Peyer's patch (tissue), 4 donors: Measurements from ENCODE around the gene SUPT20H. TPM values are rescaled to one million over a fixed set of nuclear protein-coding genes. Genes with fewer than 3 reads are reported as not detected.
"Not testable (repeated sequence)": the region's sequence is repeated elsewhere in the genome, so short reads cannot be mapped to it uniquely, and the experiment has no call there.

Experiments used
- DNase-seq, 3 donors: peaks; one replicate each; pipeline ENCODE4 v3.0.0-alpha.2; 2017 to 2019
- H3K27ac ChIP-seq, 4 donors: fragments of 200-600 bp; sonication (generic); one replicate each; pipeline ENCODE4 v1.5.1; 2016 to 2019
- H3K27me3 ChIP-seq, 2 donors: fragments of 200-600 bp; sonication (generic); one replicate each; pipeline ENCODE4 v1.5.1; 2019
- H3K36me3 ChIP-seq, 3 donors: fragments of 200-600 bp; sonication (generic); one replicate each; pipeline ENCODE4 v1.5.1; 2016 to 2019
- H3K4me1 ChIP-seq, 4 donors: fragments of 200-600 bp; sonication (generic); one replicate each; pipeline ENCODE4 v1.5.1; 2016 to 2019
- H3K4me3 ChIP-seq, 4 donors: fragments of 200-600 bp; sonication (generic); 1 replicate in 3 of 4; 2 replicates in 1 of 4; pipeline ENCODE4 v1.5.1; 2016 to 2019; ENCODE audit warnings: mild to moderate bottlenecking in 1 of 4
- H3K9me3 ChIP-seq, 4 donors: fragments of 200-600 bp; sonication (generic); one replicate each; pipeline ENCODE4 v1.5.1; 2016 to 2019; ENCODE audit warnings: mild to moderate bottlenecking in 1 of 4
- POLR2A ChIP-seq, 2 donors: fragments of 450-650 bp; IDR thresholded peaks; one replicate each; pipeline ENCODE4 v1.5.1; 2017; ENCODE audit warnings: antibody characterized with exemption in 2 of 2, mild to moderate bottlenecking in 2 of 2, moderate library complexity in 2 of 2
- total RNA-seq, 4 donors: library from RNA; depleted of rRNA; stranded (reverse); fragments of >200 nt; gene quantifications; one replicate each; pipeline ENCODE4 v1.1.0, GENCODE V29; 2016
- TF ChIP-seq, protein P1 (sequence below), 6 experiments: fragments of 450-650 bp in 4 of 6; fragments of 200-600 bp in 2 of 6; sonication (generic) in 1 of 6; IDR thresholded peaks; one replicate each; pipeline ENCODE4 v1.5.1; 2017 to 2019; ENCODE audit warnings: antibody characterized with exemption in 6 of 6, mild to moderate bottlenecking in 3 of 6, moderate library complexity in 1 of 6

The SUPT20H gene
- total RNA-seq, 4 donors from 2014 or later = 46.1 to 81.7 (median 61.7) TPM

DNA sequence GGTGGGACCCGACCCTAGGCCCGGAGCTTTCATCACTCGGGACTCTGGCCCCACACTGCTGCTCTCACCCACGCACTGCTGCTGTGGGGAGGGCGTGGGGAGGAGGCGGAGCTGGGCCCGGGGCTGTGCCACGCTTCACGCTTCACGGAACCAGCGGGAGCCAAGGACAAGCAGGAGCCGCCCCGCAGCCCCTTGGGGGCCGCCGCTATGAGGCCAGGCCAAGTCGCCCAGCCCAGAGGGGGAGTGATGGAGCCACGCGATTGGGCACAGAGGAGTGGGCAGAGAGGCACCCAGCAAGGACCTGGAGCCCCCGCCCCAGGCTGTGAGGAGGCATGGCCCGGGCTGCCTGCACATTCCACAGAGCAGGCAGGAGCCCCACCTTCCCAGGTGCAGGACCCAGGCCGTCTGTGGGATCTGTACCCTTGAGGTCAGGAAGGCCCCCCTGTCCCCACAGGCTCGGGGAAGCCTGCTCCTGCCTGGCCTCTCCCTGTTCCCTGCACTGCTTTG lies 10.2 kb upstream of the SUPT20H start:
- no peaks in the 10 kb centered on the region for H3K27me3 ChIP-seq
- no peaks in the 10 kb centered on the region for H3K9me3 ChIP-seq
- TF ChIP-seq, protein P1, sequence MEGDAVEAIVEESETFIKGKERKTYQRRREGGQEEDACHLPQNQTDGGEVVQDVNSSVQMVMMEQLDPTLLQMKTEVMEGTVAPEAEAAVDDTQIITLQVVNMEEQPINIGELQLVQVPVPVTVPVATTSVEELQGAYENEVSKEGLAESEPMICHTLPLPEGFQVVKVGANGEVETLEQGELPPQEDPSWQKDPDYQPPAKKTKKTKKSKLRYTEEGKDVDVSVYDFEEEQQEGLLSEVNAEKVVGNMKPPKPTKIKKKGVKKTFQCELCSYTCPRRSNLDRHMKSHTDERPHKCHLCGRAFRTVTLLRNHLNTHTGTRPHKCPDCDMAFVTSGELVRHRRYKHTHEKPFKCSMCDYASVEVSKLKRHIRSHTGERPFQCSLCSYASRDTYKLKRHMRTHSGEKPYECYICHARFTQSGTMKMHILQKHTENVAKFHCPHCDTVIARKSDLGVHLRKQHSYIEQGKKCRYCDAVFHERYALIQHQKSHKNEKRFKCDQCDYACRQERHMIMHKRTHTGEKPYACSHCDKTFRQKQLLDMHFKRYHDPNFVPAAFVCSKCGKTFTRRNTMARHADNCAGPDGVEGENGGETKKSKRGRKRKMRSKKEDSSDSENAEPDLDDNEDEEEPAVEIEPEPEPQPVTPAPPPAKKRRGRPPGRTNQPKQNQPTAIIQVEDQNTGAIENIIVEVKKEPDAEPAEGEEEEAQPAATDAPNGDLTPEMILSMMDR (IDR thresholded peaks at IDR 0.05) = no peak
- TF ChIP-seq POLR2A (IDR thresholded peaks at IDR 0.05) = no peak
- no peaks in the 10 kb centered on the region for H3K4me1 ChIP-seq
- no peak overlapping the region for H3K4me3 ChIP-seq
- DNase-seq = no peak
- H3K36me3 ChIP-seq = no peaks in the 10 kb centered on the region
- no peak overlapping the region for H3K27ac ChIP-seq

DNA sequence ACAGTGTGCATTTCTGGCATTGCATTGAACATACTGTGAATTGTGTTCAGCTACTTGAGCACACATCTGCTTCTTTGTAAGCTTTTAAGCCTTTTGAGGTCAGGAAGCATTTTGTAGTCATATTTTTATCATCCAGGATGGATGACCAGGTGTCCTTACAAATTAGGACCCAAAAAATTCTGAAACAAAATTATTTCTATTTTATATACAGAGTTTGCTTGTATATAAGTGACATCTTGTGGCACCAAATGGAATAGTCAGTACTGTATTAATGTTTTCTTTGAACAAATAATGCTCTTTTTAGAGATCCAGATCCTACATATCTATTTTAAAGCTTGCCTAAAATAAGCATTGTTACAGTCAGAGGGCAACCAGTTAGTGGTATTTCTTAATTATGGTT lies 9.5 kb upstream of the SUPT20H start:
- H3K27me3 ChIP-seq = no peaks in the 10 kb centered on the region
- no peaks in the 10 kb centered on the region for H3K36me3 ChIP-seq
- H3K4me1 ChIP-seq = no peaks in the 10 kb centered on the region
- no peak for DNase-seq
- no peak for TF ChIP-seq POLR2A (IDR thresholded peaks at IDR 0.05)
- TF ChIP-seq, protein P1 (IDR thresholded peaks at IDR 0.05) = peak in 4 of 6 experiments; percentile 24 to 37 (median 36)
- H3K27ac ChIP-seq = no peak overlapping the region
- no peak overlapping the region for H3K4me3 ChIP-seq
- H3K9me3 ChIP-seq = no peaks in the 10 kb centered on the region

DNA sequence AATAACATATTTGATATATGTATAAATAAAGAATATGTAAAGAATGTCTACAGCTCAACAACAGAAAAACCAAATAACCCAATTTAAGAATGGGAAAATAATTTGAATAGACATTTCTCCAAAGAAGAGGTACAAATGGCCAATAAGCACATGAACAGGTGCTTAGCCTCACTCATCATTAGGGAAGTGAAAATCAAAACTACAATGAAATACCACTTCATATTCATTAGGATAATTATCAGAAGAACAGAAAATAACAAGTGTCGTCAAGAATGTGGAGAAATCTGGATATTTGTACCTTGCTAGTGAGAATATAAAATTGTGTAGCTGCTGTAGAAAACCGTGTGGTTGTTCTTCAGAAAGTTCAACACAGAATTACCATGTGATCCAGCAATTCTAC lies 8.4 kb upstream of the SUPT20H start:
- H3K9me3 ChIP-seq = no peaks in the 10 kb centered on the region
- no peaks in the 10 kb centered on the region for H3K27me3 ChIP-seq
- TF ChIP-seq POLR2A (IDR thresholded peaks at IDR 0.05) = no peak
- TF ChIP-seq, protein P1 (IDR thresholded peaks at IDR 0.05) = no peak
- H3K4me1 ChIP-seq = no peaks in the 10 kb centered on the region
- H3K36me3 ChIP-seq = no peaks in the 10 kb centered on the region
- no peak overlapping the region for H3K27ac ChIP-seq
- no peak for DNase-seq
- H3K4me3 ChIP-seq = no peak overlapping the region

DNA sequence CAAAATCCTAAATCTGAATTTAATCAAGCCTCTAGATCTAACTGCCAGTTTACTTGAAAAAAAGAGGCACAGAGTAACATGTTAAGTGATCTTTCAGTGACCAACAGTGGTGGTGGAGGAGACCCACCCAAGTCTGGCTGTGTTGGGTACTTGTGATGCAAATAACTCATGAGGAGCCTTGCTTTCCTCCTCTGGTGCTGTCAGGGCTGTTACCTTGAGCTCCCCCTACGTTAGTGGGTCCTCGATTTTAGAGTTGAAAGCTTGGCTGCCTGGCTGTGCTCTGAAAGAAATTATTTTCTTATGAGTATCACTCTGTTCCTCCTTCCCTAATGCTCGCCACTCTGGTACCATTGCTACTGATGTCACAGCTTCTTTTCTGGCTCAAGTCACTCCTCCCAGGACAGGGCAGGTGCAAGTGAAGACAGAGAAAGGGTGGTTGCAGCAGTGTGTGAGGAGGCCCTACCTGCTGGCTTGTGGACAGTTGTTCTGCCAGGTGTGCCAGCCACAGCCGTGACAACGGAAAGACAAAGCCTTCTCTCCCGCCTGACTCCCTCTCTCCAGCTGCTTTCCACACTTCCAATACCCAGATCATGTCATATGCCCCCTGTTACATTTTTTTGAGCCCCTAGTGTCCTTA lies 6.5 kb upstream of the SUPT20H start:
- Histone ChIP-seq H3K4me1 (no peaks in the 10 kb centered on the region), H3K9me3 (no peaks in the 10 kb centered on the region), H3K27ac (no peak overlapping the region), H3K27me3 (no peaks in the 10 kb centered on the region), H3K36me3 (no peaks in the 10 kb centered on the region), H3K4me3 (no peak overlapping the region)
- TF ChIP-seq, protein P1 (IDR thresholded peaks at IDR 0.05) = no peak
- TF ChIP-seq POLR2A (IDR thresholded peaks at IDR 0.05) = no peak
- no peak for DNase-seq

DNA sequence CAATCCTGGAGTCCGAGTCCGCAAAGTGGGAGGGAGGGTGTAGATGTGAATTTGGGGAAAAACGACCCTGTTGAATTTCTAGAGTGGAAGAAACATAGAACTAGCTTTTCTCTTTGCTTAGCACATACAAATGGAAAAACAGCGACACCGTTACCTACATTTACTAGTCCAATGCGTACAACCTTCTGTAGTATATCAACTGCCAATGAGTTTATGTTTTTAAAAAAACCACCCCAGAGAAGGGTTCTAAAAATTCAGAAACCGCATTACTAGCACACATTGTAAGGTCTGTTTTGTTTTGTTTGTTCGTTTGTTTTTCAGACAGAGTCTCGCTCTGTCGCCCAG lies 332 bp upstream of the SUPT20H start:
- no peak for TF ChIP-seq POLR2A (IDR thresholded peaks at IDR 0.05)
- TF ChIP-seq, protein P1 (IDR thresholded peaks at IDR 0.05) = no peak

DNA sequence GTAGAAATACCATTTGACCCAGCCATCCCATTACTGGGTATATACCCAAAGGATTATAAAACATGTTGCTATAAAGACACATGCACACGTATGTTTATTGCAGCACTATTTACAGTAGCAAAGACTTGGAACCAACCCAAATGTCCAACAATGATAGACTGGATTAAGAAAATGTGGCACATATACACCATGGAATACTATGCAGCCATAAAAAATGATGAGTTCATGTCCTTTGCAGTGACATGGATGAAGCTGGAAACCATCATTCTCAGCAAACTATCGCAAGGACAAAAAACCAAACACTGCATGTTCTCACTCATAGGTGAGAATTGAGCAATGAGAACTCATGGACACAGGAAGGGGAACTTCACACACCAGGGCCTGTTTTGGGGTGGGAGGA lies 3.3 kb downstream of the SUPT20H start:
- DNase-seq, H3K27ac ChIP-seq, H3K9me3 ChIP-seq, H3K4me1 ChIP-seq, H3K4me3 ChIP-seq, H3K36me3 ChIP-seq, H3K27me3 ChIP-seq: not testable (repeated sequence)

More for the DNA sequence above, 332 bp upstream of the SUPT20H start:
- H3K4me3 ChIP-seq = peak overlapping the region; percentile 54 to 99 (median 88)
- H3K4me1 ChIP-seq = peaks cover 0 to 10% (median 0%) of the 10 kb centered on the region in 4 donors
- peaks cover 0 to 5% (median 0%) of the 10 kb centered on the region in 3 donors for H3K36me3 ChIP-seq
- H3K9me3 ChIP-seq = no peaks in the 10 kb centered on the region
- H3K27ac ChIP-seq = peak overlapping the region; percentile 75 to 98 (median 92)
- no peaks in the 10 kb centered on the region for H3K27me3 ChIP-seq
- no peak for DNase-seq

DNA sequence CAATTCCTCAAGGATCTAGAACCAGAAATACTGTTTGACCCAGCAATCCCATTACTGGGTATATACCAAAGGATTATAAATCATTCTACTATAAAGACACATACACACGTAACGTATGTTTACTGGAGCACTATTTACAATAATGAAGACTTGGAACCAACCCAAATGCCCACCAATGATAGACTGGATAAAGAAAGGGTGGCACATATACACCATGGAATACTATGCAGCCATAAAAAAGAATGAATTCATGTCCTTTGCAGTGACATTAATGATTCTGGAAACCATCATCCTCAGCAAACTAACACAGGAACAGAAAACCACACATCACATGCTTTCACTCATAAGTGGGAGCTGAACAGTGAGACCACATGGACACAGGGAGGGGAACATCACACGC lies 6.4 kb downstream of the SUPT20H start:
- H3K36me3 ChIP-seq, H3K27ac ChIP-seq, H3K4me3 ChIP-seq, H3K4me1 ChIP-seq, H3K9me3 ChIP-seq, DNase-seq, H3K27me3 ChIP-seq: not testable (repeated sequence)
